Coronary artery (tissue), 2 donors: ENCODE measurements around the gene MGST2.

Experiments used
- DNase-seq: peaks from one replicate; pipeline ENCODE4 v3.0.0-alpha.2; 2017; ENCODE audit warnings: low spot score
- H3K27ac ChIP-seq, 2 donors: fragments of 200-600 bp; sonication (generic); one replicate each; pipeline ENCODE4 v1.5.1; 2016 to 2019
- H3K4me3 ChIP-seq: fragments of 200-600 bp; sonication (generic); 2 replicates; pipeline ENCODE4 v1.5.1; 2016; ENCODE audit warnings: mild to moderate bottlenecking, moderate library complexity
- TF ChIP-seq, protein P1 (sequence below): fragments of 200-600 bp; sonication (generic); IDR thresholded peaks from one replicate; pipeline ENCODE4 v1.5.1; 2019; ENCODE audit warnings: antibody characterized with exemption

MGST2 gene

DNA sequence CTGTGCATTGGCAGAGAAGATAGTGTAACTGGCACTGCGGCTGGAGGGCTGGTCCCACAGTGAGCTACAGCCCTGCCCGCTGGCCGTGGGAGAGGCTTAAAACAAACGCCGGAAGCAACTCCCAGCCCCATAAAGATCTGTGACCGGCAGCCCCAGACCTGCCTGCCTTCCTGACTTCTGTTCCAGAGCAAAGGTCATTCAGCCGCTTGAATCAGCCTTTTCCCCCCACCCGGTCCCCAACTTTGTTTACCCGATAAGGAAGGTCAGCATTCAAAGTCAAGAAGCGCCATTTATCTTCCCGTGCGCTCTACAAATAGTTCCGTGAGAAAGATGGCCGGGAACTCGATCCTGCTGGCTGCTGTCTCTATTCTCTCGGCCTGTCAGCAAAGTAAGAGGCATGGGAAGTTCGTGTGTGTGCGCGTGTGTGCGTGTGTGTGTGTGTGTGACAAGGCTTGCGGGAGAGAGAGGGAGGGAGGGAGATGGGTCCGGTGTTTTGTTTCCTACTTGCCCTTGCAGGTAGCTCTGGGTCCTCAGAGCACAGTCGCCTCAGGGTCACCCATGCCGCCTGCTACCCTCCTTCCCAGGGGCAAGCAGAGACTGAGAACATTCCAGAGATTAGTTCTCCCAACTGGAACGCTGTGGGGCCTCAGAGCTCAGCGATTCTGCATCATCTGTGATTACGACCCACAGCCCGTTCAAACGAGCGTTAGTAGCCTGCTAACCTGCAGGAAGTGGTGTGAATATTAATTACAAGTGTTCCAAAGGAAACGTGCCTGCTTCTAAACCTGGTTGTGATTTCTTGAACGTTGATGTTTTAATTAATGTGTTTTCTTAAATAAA is at the start of gene MGST2:
MGST2 (plus strand) TSS at position 130 of the 840 bp plus-strand sequence; CDS start at position 331, 201 bp downstream.
- DNase-seq, result peak; percentile 81
- H3K27ac ChIP-seq, result peak within 1 kb of the TSS; percentile 71 to 91
- TF ChIP-seq, protein P1, sequence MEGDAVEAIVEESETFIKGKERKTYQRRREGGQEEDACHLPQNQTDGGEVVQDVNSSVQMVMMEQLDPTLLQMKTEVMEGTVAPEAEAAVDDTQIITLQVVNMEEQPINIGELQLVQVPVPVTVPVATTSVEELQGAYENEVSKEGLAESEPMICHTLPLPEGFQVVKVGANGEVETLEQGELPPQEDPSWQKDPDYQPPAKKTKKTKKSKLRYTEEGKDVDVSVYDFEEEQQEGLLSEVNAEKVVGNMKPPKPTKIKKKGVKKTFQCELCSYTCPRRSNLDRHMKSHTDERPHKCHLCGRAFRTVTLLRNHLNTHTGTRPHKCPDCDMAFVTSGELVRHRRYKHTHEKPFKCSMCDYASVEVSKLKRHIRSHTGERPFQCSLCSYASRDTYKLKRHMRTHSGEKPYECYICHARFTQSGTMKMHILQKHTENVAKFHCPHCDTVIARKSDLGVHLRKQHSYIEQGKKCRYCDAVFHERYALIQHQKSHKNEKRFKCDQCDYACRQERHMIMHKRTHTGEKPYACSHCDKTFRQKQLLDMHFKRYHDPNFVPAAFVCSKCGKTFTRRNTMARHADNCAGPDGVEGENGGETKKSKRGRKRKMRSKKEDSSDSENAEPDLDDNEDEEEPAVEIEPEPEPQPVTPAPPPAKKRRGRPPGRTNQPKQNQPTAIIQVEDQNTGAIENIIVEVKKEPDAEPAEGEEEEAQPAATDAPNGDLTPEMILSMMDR, result no peak
- H3K4me3 ChIP-seq, result peak within 1 kb of the TSS; percentile 71

DNA sequence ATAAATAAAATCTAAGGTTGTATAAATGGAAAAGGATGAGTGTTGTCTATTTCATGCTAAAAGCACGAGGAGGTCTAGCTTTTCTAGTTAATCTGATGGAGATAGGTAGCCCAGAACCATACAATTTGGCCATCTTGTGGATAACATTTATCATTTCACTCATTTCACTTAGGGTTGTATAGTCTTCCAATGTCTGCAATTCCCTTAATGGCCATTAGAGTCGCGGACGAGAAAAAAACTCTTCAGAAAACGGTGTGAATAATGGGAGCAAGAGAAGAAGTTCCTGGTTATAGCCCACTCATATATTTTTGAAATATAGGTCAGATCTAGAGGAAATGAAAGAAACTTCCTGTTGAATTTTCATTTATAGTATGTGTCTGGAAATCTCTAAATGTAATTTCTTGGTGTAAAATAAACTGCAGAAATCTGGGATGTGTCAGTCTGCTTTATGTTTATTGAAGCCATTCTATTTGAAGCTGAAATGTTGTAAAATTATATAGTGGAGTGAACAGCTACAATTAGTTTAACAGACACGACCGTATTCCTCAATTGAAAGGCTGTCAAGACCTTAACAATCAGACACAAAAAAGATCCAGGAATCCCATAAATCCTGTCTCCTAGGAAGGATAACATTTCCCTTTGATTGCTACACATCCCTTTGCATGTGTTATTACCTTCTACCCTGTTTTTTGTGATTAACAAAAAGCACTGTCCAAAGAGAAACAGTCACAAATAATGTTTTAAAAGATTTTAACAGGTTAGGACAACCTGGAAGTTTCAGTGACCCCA is 47.7 kb upstream of the MGST2 start:
- Histone ChIP-seq H3K27ac (no peak overlapping the region), H3K4me3 (no peak overlapping the region)
- TF ChIP-seq, protein P1, result no peak
- DNase-seq, result no peak

DNA sequence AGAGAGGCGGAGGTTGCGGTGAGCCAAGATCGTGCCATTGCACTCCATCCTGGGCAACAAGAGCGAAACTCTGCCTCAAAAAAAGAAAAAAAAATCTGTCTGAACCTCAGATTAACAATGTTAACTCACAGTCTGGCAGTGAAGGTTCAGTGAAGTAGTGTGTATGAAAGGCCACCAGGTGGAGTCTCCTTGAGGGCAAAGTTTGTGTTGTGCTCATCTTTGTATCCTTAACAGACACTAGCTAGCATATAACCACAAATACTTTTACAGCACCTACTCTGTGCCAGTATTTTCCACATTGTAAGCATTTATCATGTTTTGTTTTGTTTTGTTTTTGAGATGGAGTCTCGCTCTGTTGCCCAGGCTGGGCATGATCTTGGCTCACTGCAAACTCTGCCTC is 46.0 kb upstream of the MGST2 start:
- Histone ChIP-seq H3K27ac (no peak overlapping the region), H3K4me3 (no peak overlapping the region)
- DNase-seq, result no peak
- TF ChIP-seq, protein P1, result no peak

DNA sequence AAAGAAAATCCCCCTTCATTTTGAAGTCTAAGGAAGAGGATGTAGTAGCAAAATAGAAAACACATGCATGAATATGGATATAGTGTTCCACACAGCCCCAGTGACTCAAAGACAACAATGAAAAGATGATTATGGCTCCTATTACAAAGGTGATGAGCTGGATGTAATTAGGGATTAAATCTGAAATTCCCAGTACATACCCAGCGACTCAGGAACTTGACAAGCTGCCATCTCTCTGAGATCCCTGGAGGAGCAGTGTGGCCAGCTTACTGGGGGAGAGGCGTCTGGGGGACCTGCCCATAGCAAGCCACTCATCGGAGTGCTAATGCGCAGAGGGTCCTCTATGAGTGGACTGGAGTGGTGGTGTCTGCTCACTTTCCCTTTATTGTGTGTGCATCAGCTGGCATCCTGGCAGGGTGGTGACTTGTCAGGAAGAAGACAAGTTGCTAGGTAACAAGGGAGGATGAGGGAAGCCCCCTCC is 42.7 kb upstream of the MGST2 start:
- TF ChIP-seq, protein P1, result no peak
- Histone ChIP-seq H3K4me3 (no peak overlapping the region), H3K27ac (no peak overlapping the region)
- DNase-seq, result no peak

DNA sequence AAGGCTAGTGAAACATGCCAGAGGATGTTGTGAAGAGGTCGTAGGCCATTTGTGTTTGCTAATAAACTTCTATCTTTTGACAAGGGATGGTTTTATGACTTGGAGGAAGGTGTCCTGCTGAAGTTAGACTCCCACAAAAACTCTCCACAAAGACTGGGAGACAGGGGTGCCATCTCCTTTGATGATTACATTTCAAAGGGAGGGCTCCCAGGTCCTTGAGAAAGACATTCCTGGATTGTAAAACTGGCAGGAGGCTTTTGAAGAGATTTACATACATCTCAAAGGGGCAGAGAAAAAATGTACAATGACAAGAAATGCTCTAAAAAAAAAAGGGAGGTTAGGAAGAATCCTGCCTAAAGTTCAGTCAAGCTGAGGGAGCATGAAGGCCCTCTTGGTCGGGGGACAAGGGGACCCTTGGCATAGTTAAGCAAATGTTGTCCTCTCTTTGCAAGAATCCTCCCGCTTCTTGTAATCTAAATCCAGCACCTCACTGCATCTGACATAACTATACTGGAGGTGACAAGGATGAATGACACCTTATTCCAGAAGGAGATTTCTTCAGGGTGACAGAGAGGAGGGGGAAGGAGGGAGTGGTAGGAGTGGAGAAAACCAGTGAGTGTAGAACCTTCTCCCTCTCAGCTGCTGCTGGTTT is 41.1 kb upstream of the MGST2 start:
- TF ChIP-seq, protein P1, result no peak
- H3K4me3 ChIP-seq, result no peak overlapping the region
- DNase-seq, result no peak
- no peak overlapping the region for H3K27ac ChIP-seq

DNA sequence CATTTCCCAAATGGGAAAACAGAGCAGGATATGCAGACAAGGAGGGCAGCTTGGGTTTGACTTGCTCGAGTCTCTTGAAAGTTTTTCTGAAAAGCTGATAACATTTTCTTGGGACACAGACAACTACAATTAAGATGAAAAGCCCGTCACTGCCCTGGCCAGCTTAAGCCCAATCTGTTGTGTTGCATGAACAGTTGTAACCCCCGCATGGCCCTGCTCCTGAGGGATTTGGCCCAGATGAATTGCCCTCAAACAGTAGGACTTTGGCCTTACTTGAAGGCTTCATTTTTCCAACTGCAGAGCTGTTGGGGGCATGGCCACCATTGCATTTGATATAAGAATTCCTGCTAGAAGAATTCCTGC is 40.5 kb upstream of the MGST2 start:
- no peak for DNase-seq
- TF ChIP-seq, protein P1, result no peak
- Histone ChIP-seq H3K4me3 (no peak overlapping the region), H3K27ac (no peak overlapping the region)
